Neuronal stem cell (in vitro differentiated cells): ENCODE results near the gene CHMP4A.

Experiments used
- DNase-seq: peaks from one replicate; pipeline ENCODE4 v3.0.0-alpha.2; 2013; ENCODE audit warnings: low spot score
- H2AFZ ChIP-seq: one replicate; pipeline ENCODE4 v1.6.1; 2013; ENCODE audit warnings: mild to moderate bottlenecking, low read length, inconsistent platforms
- H2AK5ac ChIP-seq: 2 replicates; pipeline ENCODE4 v1.6.1; 2013; ENCODE audit warnings: low read depth, mild to moderate bottlenecking, inconsistent platforms, low read length, moderate library complexity, mixed read lengths
- H2BK120ac ChIP-seq: 2 replicates; pipeline ENCODE4 v1.6.1; 2013; ENCODE audit warnings: low read depth, mild to moderate bottlenecking, inconsistent platforms, low read length, moderate library complexity, mixed read lengths
- H2BK12ac ChIP-seq: one replicate; pipeline ENCODE4 v1.6.1; 2013; ENCODE audit warnings: low read length, inconsistent platforms
- H2BK15ac ChIP-seq: 2 replicates; pipeline ENCODE4 v1.6.1; 2013; ENCODE audit warnings: mild to moderate bottlenecking, low read length, inconsistent platforms, mixed read lengths
- H2BK5ac ChIP-seq: one replicate; pipeline ENCODE4 v1.6.1; 2013; ENCODE audit warnings: inconsistent platforms, mild to moderate bottlenecking, low read length, moderate library complexity
- H3K14ac ChIP-seq: one replicate; pipeline ENCODE4 v1.6.1; 2013; ENCODE audit warnings: low read length, inconsistent platforms
- H3K18ac ChIP-seq: 2 replicates; pipeline ENCODE4 v1.6.1; 2013; ENCODE audit warnings: low read length, inconsistent platforms
- H3K23ac ChIP-seq: 2 replicates; pipeline ENCODE4 v1.6.1; 2013; ENCODE audit warnings: low read depth, mild to moderate bottlenecking, mixed read lengths, low read length, inconsistent platforms; ENCODE audit not compliant: poor library complexity
- H3K27ac ChIP-seq: replicated peaks from 3 replicates; pipeline ENCODE4 v1.5.1; 2013; ENCODE audit warnings: low read length, inconsistent platforms
- H3K27me3 ChIP-seq, 3 experiments: 2 replicates each; pipeline ENCODE4 v1.6.1; 2013; ENCODE audit warnings: low read length in 3 of 3, mild to moderate bottlenecking in 2 of 3, inconsistent platforms in 1 of 3, low read depth in 1 of 3, mixed read lengths in 1 of 3, moderate library complexity in 1 of 3; ENCODE audit not compliant: control insufficient read depth in 3 of 3, insufficient read depth in 3 of 3
- H3K36me3 ChIP-seq, 2 donors: replicated peaks in 1 of 2; 2 replicates each; pipeline ENCODE4 v1.6.1; 2013; ENCODE audit warnings: low read length in 2 of 2; ENCODE audit not compliant: control insufficient read depth in 2 of 2, insufficient read depth in 2 of 2
- H3K4ac ChIP-seq: 2 replicates; pipeline ENCODE4 v1.6.1; 2013; ENCODE audit warnings: inconsistent platforms, mild to moderate bottlenecking, low read length, moderate library complexity
- H3K4me1 ChIP-seq, 2 donors: 1 replicate in 1 of 2; 2 replicates in 1 of 2; pipeline ENCODE4 v1.6.1; 2013; ENCODE audit warnings: low read length in 2 of 2, low read depth in 1 of 2; ENCODE audit not compliant: control insufficient read depth in 2 of 2, insufficient read depth in 1 of 2
- H3K4me2 ChIP-seq: one replicate; pipeline ENCODE4 v1.6.1; 2013; ENCODE audit warnings: mild to moderate bottlenecking, low read length, inconsistent platforms; ENCODE audit not compliant: insufficient read depth, poor library complexity, severe bottlenecking
- H3K4me3 ChIP-seq, 2 donors: 2 replicates each; pipeline ENCODE4 v1.5.1; 2013; ENCODE audit warnings: low read length in 2 of 2, mild to moderate bottlenecking in 2 of 2, inconsistent platforms in 1 of 2, moderate library complexity in 1 of 2
- H3K79me1 ChIP-seq: one replicate; pipeline ENCODE4 v1.6.1; 2013; ENCODE audit warnings: low read depth, mild to moderate bottlenecking, inconsistent platforms, low read length, moderate library complexity
- H3K9ac ChIP-seq: one replicate; pipeline ENCODE4 v1.6.1; 2013; ENCODE audit warnings: mild to moderate bottlenecking, low read depth, low read length, inconsistent platforms; ENCODE audit not compliant: poor library complexity
- H3K9me3 ChIP-seq, 2 donors: replicated peaks in 1 of 2; 2 replicates each; pipeline versions ENCODE3 to v1.6.1; 2013; ENCODE audit warnings: low read length in 2 of 2, mild to moderate bottlenecking in 2 of 2, inconsistent platforms in 1 of 2, low read depth in 1 of 2, mixed read lengths in 1 of 2, moderate library complexity in 1 of 2; ENCODE audit not compliant: control insufficient read depth in 2 of 2, insufficient read depth in 1 of 2
- H4K8ac ChIP-seq: one replicate; pipeline ENCODE4 v1.6.1; 2013; ENCODE audit warnings: low read depth, mild to moderate bottlenecking, inconsistent platforms, low read length, moderate library complexity
- H4K91ac ChIP-seq: one replicate; pipeline ENCODE4 v1.6.1; 2013; ENCODE audit warnings: low read length, low read depth, mild to moderate bottlenecking, inconsistent platforms; ENCODE audit not compliant: poor library complexity
- WGBS, 2 donors: extraction: QIAGEN DNeasy Blood & Tissue Kit; methylation state at CpG; one replicate each; pipeline ENCODE4 v1.1.7; 2013; ENCODE audit warnings: missing lambda C conversion rate in 2 of 2, mixed read lengths in 1 of 2; ENCODE audit not compliant: insufficient read length in 2 of 2, insufficient replicate concordance in 1 of 2; ENCODE audit errors: extremely low coverage in 2 of 2; 5-methylcytosine and 5-hydroxymethylcytosine counted together

CHMP4A gene

DNA sequence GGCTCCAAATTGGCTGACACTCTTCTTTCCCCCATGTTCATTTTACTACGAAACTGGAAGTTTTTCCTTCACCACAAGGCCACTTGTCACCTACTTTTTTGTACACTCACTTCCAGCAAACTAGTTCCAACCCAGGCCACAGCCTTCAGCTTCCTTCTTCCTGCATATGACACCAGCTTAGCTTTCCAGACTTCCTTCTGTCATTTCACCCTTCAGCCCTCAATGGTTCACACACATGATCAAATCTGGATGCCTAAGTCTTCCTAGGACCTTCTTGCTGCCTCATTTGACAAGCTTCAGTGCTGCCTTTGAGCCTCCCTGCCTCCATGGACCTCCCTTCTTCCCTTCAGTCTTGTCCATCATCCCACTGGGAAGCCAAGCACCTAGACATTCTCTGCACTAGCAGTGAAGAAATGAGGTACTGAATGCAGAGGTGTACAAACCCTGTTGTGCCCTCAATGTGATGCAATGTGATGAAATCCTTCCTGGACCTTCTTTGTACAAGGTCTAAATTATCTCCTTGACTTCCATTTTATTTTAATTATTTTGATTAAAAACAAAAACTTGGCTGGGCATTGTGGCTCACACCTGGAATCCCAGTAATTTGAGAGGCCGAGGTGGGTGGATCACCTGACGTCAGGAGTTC, 45.7 kb downstream of the CHMP4A start:
- no peak overlapping the region for H4K91ac ChIP-seq
- H2BK120ac ChIP-seq = no peak overlapping the region
- no CpG with 5 or more reads among the region's 3 CpGs for WGBS, 2 donors
- H2BK12ac ChIP-seq = no peak overlapping the region
- peaks cover 5% of the 10 kb centered on the region for H3K79me1 ChIP-seq
- no peak overlapping the region for H3K14ac ChIP-seq
- no peak overlapping the region for H2BK5ac ChIP-seq
- H3K36me3 ChIP-seq = peaks cover 18 to 42% of the 10 kb centered on the region in 2 donors
- H2AK5ac ChIP-seq = no peak overlapping the region
- H3K4ac ChIP-seq = no peak overlapping the region
- H2AFZ ChIP-seq = no peak overlapping the region
- no peak overlapping the region for H3K9ac ChIP-seq
- peaks cover 0 to 5% of the 10 kb centered on the region in 2 donors for H3K4me1 ChIP-seq
- H3K4me2 ChIP-seq = no peak overlapping the region
- no peak overlapping the region for H3K23ac ChIP-seq
- no peak for DNase-seq
- H3K9me3 ChIP-seq = no peaks in the 10 kb centered on the region
- no peak overlapping the region for H2BK15ac ChIP-seq
- no peak overlapping the region for H3K27ac ChIP-seq
- no peak overlapping the region for H4K8ac ChIP-seq
- no peak overlapping the region for H3K18ac ChIP-seq
- H3K27me3 ChIP-seq = no peaks in the 10 kb centered on the region
- no peak overlapping the region for H3K4me3 ChIP-seq

GRCh38 chr14:24165785-24166184, 47.5 kb downstream of the CHMP4A start:
- WGBS, 2 donors = no CpG with 5 or more reads among the region's 5 CpGs
- H3K14ac ChIP-seq = no peak overlapping the region
- H3K4me2 ChIP-seq = no peak overlapping the region
- H3K23ac ChIP-seq = no peak overlapping the region
- no peak overlapping the region for H2BK12ac ChIP-seq
- no peak overlapping the region for H4K91ac ChIP-seq
- no peak overlapping the region for H3K18ac ChIP-seq
- H4K8ac ChIP-seq = no peak overlapping the region
- H3K9me3 ChIP-seq = no peaks in the 10 kb centered on the region
- H3K4me1 ChIP-seq = peaks cover 6 to 12% of the 10 kb centered on the region in 2 donors
- no peak overlapping the region for H2AFZ ChIP-seq
- H2BK5ac ChIP-seq = no peak overlapping the region
- H3K27me3 ChIP-seq = no peaks in the 10 kb centered on the region
- no peak overlapping the region for H2AK5ac ChIP-seq
- no peak overlapping the region for H3K9ac ChIP-seq
- no peak overlapping the region for H3K27ac ChIP-seq
- H3K4ac ChIP-seq = no peak overlapping the region
- H3K79me1 ChIP-seq = no peaks in the 10 kb centered on the region
- H3K4me3 ChIP-seq = no peak overlapping the region
- H3K36me3 ChIP-seq = peaks cover 21 to 44% of the 10 kb centered on the region in 2 donors
- no peak overlapping the region for H2BK15ac ChIP-seq
- no peak overlapping the region for H2BK120ac ChIP-seq
- no peak for DNase-seq

DNA sequence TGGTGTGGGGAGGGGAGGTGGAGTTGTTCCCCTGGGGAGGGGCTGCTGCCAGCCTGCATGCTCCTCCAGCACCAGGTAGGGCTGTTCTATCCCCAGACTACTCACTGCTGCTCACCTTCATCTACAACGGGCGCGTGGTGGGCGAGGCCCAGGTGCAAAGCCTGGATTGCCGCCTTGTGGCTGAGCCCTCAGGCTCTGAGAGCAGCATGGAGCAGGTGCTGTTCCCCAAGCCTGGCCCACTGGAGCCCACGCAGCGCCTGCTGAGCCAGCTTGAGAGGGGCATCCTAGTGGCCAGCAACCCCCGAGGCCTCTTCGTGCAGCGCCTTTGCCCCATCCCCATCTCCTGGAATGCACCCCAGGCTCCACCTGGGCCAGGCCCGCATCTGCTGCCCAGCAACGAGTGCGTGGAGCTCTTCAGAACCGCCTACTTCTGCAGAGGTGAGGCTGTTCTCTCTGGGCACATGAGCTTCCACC, 48.7 kb downstream of the CHMP4A start:
- Histone ChIP-seq H3K14ac (no peak overlapping the region), H3K4ac (no peak overlapping the region), H3K27me3 (no peaks in the 10 kb centered on the region), H3K18ac (no peak overlapping the region), H3K27ac (no peak overlapping the region), H2BK5ac (no peak overlapping the region), H3K4me3 (no peak overlapping the region), H3K4me2 (no peak overlapping the region), H3K4me1 (peaks cover 7 to 13% of the 10 kb centered on the region in 2 donors), H4K8ac (no peak overlapping the region), H3K36me3 (peaks cover 28 to 56% of the 10 kb centered on the region in 2 donors), H3K9me3 (no peaks in the 10 kb centered on the region), H3K23ac (no peak overlapping the region), H3K9ac (no peak overlapping the region), H2BK15ac (no peak overlapping the region), H2BK12ac (no peak overlapping the region), H3K79me1 (no peaks in the 10 kb centered on the region), H2AK5ac (no peak overlapping the region), H2AFZ (no peak overlapping the region), H2BK120ac (no peak overlapping the region), H4K91ac (no peak overlapping the region)
- WGBS, 2 donors = no CpG with 5 or more reads among the region's 14 CpGs
- DNase-seq = no peak

GRCh38 chr14:24162093-24162492, 51.2 kb downstream of the CHMP4A start:
- no peak overlapping the region for H2BK15ac ChIP-seq
- H3K23ac ChIP-seq = no peak overlapping the region
- no peak overlapping the region for H3K9ac ChIP-seq
- H3K27me3 ChIP-seq = no peaks in the 10 kb centered on the region
- H3K4ac ChIP-seq = no peak overlapping the region
- H2BK5ac ChIP-seq = no peak overlapping the region
- H3K36me3 ChIP-seq = peaks cover 37 to 71% of the 10 kb centered on the region in 2 donors
- H3K4me1 ChIP-seq = peaks cover 7 to 13% of the 10 kb centered on the region in 2 donors
- H4K8ac ChIP-seq = no peak overlapping the region
- no peaks in the 10 kb centered on the region for H3K79me1 ChIP-seq
- peak overlapping the region; percentile 17 for H3K14ac ChIP-seq
- no peak overlapping the region for H2BK120ac ChIP-seq
- H2AFZ ChIP-seq = no peak overlapping the region
- H3K4me3 ChIP-seq = peak overlapping the region in 1 of 2 donors; percentile 50
- no peak overlapping the region for H3K4me2 ChIP-seq
- H4K91ac ChIP-seq = no peak overlapping the region
- peak overlapping the region; percentile 69 for H3K18ac ChIP-seq
- H2BK12ac ChIP-seq = no peak overlapping the region
- peak overlapping the region; percentile 82 for H2AK5ac ChIP-seq
- WGBS, 2 donors = no CpG with 5 or more reads among the region's 8 CpGs
- no peak overlapping the region for H3K27ac ChIP-seq
- H3K9me3 ChIP-seq = no peaks in the 10 kb centered on the region
- DNase-seq = no peak
